ENCODE results near the gene TEP1. TPM values are rescaled to one million over a fixed set of nuclear protein-coding genes. Genes with fewer than 3 reads are reported as not detected.

The TEP1 gene
- polyA plus RNA-seq, 3 donors: 2.3 to 78.9 (median 7.1) TPM

GRCh38 chr14:20422886-20423285 is 9.6 kb upstream of the TEP1 start:
- Histone ChIP-seq H3K27ac (ENCODE audit: low read depth in 1 of 2, low read length in 2 of 2) (no peak overlapping the region), H2AFZ (ENCODE audit: insufficient read depth, low read depth, low read length, poor library complexity, severe bottlenecking) (no peak overlapping the region), H3K27me3 (ENCODE audit: control insufficient read depth in 2 of 2, insufficient read depth in 2 of 2, low read length in 2 of 2) (no peaks in the 10 kb centered on the region), H3K4me1 (ENCODE audit: control insufficient read depth in 1 of 2, insufficient read depth in 2 of 2, low read length in 2 of 2) (peaks cover 36 to 38% of the 10 kb centered on the region in 2 donors), H4K20me1 (ENCODE audit: insufficient read depth, low read length) (peaks cover 3% of the 10 kb centered on the region), H3K9me3 (replicated peaks in 1 of 2; ENCODE audit: control insufficient read depth in 1 of 2, insufficient read depth in 1 of 2, low read length in 2 of 2) (no peaks in the 10 kb centered on the region), H3K79me2 (ENCODE audit: insufficient read depth, low read length) (no peaks in the 10 kb centered on the region), H3K36me3 (replicated peaks in 1 of 2; ENCODE audit: control insufficient read depth in 1 of 2, insufficient read depth in 2 of 2, low read length in 2 of 2) (no peaks in the 10 kb centered on the region), H3K9ac (ENCODE audit: insufficient read depth, low read length, poor library complexity, severe bottlenecking) (no peak overlapping the region), H3K4me2 (replicated peaks; ENCODE audit: extremely low read depth, low read length, poor library complexity, severe bottlenecking) (no peak overlapping the region), H3K4me3 (replicated peaks in 1 of 3; ENCODE audit: low read depth in 2 of 3, low read length in 3 of 3) (no peak overlapping the region)
- H3K27me3 Mint-ChIP-seq (ENCODE audit: low read depth in 3 of 3): no peaks in the 10 kb centered on the region
- intact Hi-C loops (cut with micrococcal nuclease): no loop called here
- no peak for TF ChIP-seq CTCF (IDR thresholded peaks at IDR 0.05)
- peak overlapping the region in 1 of 7 donors; percentile 54 for H3K27ac Mint-ChIP-seq
- peaks cover 35% of the 10 kb centered on the region for H3K4me1 Mint-ChIP-seq
- H3K9me3 Mint-ChIP-seq: peaks cover 0 to 2% (median 0%) of the 10 kb centered on the region in 7 donors
- H3K36me3 Mint-ChIP-seq: no peaks in the 10 kb centered on the region
- no CpG with 5 or more reads among the region's 2 CpGs for WGBS (ENCODE audit: insufficient coverage)
- no peak for DNase-seq
- no peak overlapping the region for H3K4me3 Mint-ChIP-seq

- Mint-ChIP-seq H3K4me3 (no peak overlapping the region), H3K9me3 (no peaks in the 10 kb centered on the region), H3K4me1 (peaks cover 33% of the 10 kb centered on the region), H3K27me3 (ENCODE audit: low read depth in 3 of 3) (no peaks in the 10 kb centered on the region), H3K36me3 (no peaks in the 10 kb centered on the region), H3K27ac (no peak overlapping the region)
- H3K4me3 ChIP-seq (replicated peaks in 1 of 3; ENCODE audit: low read depth in 2 of 3, low read length in 3 of 3): no peak overlapping the region
- H3K9ac ChIP-seq (ENCODE audit: insufficient read depth, low read length, poor library complexity, severe bottlenecking): no peak overlapping the region
- no peak overlapping the region for H3K27ac ChIP-seq (ENCODE audit: low read depth in 1 of 2, low read length in 2 of 2)
- no peak for TF ChIP-seq CTCF (IDR thresholded peaks at IDR 0.05)
- H3K9me3 ChIP-seq (replicated peaks in 1 of 2; ENCODE audit: control insufficient read depth in 1 of 2, insufficient read depth in 1 of 2, low read length in 2 of 2): no peaks in the 10 kb centered on the region
- DNase-seq: no peak
- peaks cover 27 to 31% of the 10 kb centered on the region in 2 donors for H3K4me1 ChIP-seq (ENCODE audit: control insufficient read depth in 1 of 2, insufficient read depth in 2 of 2, low read length in 2 of 2)
- WGBS (ENCODE audit: insufficient coverage): no CpG with 5 or more reads among the region's 2 CpGs
- H3K36me3 ChIP-seq (replicated peaks in 1 of 2; ENCODE audit: control insufficient read depth in 1 of 2, insufficient read depth in 2 of 2, low read length in 2 of 2): no peaks in the 10 kb centered on the region
- intact Hi-C loops (cut with micrococcal nuclease): no loop called here
- H3K4me2 ChIP-seq (replicated peaks; ENCODE audit: extremely low read depth, low read length, poor library complexity, severe bottlenecking): no peak overlapping the region
- H3K27me3 ChIP-seq (ENCODE audit: control insufficient read depth in 2 of 2, insufficient read depth in 2 of 2, low read length in 2 of 2): no peaks in the 10 kb centered on the region
- H4K20me1 ChIP-seq (ENCODE audit: insufficient read depth, low read length): no peaks in the 10 kb centered on the region
- H2AFZ ChIP-seq (ENCODE audit: insufficient read depth, low read depth, low read length, poor library complexity, severe bottlenecking): no peak overlapping the region
- H3K79me2 ChIP-seq (ENCODE audit: insufficient read depth, low read length): no peaks in the 10 kb centered on the region
Observed at GRCh38 chr14:20421267-20421666, 8.0 kb upstream of the TEP1 start.

Data from CD14-positive monocyte (primary cell).